IPS-18c (cell line): ENCODE measurements around the gene NUP210L.
"Not testable (repeated sequence)": the region's sequence is repeated elsewhere in the genome, so short reads cannot be mapped to it uniquely, and the experiment has no call there.

ENCODE experiments used
- H3K4me3 ChIP-seq: 2 replicates; pipeline ENCODE4 v1.7.0; 2013; ENCODE audit warnings: low read depth, mild to moderate bottlenecking, low read length, moderate library complexity; ENCODE audit not compliant: insufficient read depth
- H3K9me3 ChIP-seq: one replicate; pipeline ENCODE4 v1.6.1; 2013; ENCODE audit warnings: mild to moderate bottlenecking, low read length, moderate library complexity; ENCODE audit not compliant: control insufficient read depth, insufficient read depth

NUP210L gene

DNA sequence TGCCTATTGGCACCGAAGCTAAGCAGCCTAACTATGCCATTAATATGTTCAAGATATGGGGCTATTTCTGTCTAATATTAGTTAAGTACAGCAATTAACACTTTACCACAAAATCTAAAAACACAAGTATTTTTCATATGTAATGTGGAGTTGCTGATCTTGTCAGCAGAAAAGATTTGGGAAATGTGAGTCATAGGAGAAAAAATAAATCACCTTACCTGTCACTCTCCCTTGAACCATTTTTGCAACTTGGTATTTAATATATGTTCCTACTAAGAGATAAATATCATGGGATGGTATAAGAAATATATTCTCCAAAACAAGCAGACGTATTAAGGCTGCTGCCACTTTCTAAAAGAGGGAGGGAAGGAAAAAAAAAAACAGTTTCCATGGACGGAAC is 17.0 kb downstream of the NUP210L start:
- Histone ChIP-seq H3K9me3 (no peaks in the 10 kb centered on the region), H3K4me3 (no peak overlapping the region)

DNA sequence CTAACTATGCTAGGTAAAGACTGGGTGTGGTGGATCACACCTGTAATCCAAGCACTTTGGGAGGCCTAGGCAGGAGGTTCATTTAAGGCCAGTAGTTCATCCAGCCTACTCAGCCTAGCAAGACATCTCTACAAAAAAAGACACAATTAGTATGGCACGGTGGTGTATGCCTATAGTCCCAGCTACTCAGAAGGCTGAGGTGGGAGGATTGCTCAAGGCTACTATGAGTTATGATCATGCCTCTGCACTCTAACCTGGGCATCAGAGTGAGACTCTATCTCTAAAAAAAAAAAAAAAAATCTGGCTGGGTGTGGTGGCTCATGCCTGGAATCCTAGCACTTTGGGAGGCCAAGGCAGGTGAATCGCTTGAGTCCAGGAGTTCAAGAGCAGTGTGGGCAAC is 21.6 kb downstream of the NUP210L start:
- Histone ChIP-seq H3K9me3 (no peaks in the 10 kb centered on the region), H3K4me3 (no peak overlapping the region)

DNA sequence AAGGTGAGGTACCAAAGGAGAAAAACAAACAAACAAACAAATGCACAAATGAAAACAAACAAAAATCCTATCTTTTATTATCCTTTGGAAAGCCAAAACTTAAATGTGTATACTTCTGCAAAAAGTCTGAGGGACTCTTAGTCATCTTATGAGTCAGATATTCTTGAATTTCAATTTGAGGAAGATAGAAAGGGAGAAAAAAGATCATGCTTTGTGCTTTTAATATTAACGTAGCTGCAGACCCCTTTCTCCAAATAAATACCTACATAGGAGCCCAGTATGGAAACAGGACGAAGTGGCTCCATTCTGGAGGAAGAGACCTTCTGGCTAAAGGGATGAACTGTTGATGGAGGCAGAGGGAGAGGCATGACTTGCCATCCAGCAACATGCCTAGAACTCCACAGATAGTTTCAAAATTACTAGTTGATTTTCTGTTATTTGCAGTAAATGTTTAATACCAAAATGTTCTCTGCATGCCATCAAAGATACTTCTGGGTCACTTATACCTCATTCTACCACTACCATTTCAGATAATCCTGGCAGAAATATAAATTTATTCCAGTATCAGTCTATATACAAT is 25.4 kb downstream of the NUP210L start:
- Histone ChIP-seq H3K9me3 (no peaks in the 10 kb centered on the region), H3K4me3 (no peak overlapping the region)

DNA sequence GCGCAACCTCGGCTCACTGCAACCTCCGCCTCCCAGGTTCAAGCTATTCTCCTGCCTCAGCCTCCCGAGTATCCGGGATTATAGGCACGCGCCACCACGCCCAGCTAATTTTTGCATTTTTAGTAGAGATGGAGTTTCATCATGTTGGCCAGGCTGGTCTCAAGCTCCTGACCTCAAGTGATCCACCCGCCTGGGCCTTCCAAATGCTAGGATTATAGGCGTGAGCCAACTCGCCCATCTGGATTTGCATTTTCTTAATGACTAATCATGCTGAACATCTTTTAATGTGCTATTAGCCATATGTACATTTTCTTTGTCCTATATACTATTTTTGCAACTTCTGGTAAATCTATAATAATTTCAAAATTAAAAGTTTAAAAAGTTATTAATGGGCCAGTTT is 31.7 kb downstream of the NUP210L start:
- not testable (repeated sequence) for H3K4me3 ChIP-seq, H3K9me3 ChIP-seq

DNA sequence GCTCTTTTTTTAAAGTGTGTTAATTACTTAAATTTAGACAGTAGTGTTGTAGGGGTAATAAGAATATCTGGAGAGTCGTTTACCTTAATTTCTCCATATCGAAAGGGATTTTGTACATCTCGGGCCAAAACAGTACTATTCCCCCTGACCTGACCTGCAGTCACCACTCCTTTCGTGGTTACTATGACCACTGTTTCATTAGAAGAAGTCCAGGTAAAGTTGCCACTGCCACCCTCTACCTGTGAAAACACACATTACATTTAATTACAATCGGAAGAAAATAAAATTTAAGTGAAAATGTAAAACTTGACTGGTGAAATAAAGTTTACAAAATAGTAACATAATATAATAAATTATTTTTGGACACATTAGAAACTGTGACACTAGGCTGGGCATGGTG is 37.2 kb downstream of the NUP210L start:
- Histone ChIP-seq H3K4me3 (no peak overlapping the region), H3K9me3 (no peaks in the 10 kb centered on the region)

DNA sequence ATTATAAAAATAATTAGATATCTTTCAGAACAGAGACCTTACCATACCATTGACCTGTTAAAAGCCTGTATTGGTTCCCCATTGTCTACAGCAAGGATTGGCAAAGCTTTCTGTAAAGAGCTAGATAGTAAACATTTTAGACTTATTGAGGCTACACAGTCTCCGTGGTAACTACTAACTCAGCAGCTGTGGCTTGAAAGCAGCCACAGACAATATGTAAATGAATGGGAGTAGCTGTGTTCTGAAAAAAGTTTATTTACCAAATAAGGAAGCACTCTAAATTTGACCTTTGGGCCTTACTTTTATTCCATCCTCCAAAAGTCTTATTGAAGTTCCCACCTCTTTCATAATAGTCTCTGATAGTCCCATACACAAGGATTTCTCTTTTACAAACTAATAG is 39.7 kb downstream of the NUP210L start:
- H3K9me3 ChIP-seq: no peaks in the 10 kb centered on the region
- no peak overlapping the region for H3K4me3 ChIP-seq

DNA sequence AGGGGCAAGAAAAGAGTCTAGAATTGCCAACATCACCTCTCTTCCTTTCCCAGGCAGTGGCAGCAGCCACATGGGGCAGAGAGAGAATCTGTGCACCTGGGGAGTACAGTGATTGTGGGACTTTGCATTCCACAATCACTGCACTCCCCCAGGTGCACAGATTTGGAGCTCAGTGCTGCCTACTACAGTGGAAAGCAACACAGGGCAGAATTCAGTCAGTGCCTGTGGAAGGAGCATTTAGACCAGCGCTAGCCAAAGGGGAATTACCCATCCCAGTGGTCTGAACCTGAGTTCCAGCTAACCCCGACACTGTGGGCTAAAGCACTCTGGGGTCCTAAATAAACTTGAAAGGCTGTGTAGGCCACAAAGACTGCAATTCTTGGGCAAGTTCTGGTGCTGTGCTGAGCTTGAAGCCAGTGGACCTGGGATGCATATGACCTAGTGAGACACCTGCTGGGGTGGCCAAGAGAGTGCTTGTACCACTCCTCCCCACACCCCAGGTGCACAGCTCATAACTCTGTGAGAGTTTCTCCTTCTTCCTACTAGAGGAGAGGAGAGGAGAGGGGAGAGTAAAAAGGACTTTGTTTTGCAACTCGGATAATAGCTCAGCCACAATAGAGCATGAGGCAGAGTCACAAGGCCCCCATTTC is 50.3 kb downstream of the NUP210L start:
- Histone ChIP-seq H3K9me3 (no peaks in the 10 kb centered on the region), H3K4me3 (no peak overlapping the region)

DNA sequence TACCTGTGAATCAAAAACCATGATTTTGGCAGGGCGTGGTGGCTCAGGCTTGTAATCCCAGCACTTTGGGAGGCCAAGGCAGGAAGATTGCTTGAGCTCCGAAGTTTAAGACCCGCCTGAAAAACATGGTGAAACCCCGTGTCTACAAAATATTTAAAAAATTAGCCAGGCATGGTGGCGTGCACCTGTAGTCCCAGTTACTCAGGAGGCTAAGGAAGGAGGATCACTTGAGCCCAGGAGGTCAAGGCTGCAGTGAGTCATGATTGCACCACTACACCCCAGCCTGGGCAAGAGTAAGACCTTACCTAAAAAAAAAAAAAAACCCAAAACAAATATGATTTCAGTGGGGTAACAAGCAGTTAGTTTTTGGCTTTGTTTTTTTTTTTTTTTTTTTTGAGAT is 54.7 kb downstream of the NUP210L start:
- not testable (repeated sequence) for H3K4me3 ChIP-seq, H3K9me3 ChIP-seq

DNA sequence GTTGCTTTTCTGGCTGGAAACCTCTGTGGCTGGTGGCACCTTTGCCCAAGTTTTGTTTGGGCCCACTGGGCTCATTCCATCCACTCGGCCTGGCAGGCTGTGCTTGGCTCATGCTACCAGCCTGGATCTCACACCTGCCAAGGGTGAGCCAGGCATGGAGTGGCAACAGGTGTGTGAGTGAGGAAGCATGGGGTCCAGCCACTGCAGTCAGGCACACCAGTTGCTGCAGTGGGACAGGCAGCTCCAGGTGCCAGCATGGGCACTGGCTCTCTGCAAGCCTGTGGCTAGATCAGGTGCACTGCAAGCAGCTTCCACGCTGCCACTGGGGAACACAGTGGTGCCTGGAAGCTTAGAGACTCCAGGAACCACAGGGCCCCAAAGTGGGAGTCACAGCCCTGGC is 57.0 kb downstream of the NUP210L start:
- H3K4me3 ChIP-seq: no peak overlapping the region
- H3K9me3 ChIP-seq: no peaks in the 10 kb centered on the region

DNA sequence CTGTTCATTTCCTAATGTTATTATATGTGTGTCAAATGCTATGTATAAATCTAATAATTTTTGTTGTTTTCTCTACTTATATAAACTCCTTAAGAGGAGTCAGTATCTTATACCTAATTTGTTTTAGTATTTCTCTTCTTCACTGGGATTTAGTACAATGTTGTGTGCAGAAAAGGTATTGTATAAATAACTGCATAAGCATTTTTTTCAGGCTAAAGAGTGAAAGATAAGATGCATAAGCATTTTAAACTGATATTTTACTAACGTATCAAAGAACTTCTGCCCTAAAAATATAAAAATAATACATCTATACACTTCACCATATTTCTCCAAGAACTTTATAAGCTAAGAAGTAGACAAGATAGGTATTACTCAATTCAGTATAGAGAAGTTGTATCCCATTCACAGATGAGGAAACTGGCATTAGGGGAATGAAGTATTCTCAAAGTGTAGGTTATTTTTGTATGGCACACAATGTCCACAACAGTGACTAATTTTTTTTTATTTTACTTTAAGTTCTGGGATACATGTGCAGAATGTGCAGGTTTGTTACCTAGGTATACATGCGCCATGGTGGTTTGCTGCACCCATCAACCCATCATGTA is 59.3 kb downstream of the NUP210L start:
- Histone ChIP-seq H3K9me3 (no peaks in the 10 kb centered on the region), H3K4me3 (no peak overlapping the region)

DNA sequence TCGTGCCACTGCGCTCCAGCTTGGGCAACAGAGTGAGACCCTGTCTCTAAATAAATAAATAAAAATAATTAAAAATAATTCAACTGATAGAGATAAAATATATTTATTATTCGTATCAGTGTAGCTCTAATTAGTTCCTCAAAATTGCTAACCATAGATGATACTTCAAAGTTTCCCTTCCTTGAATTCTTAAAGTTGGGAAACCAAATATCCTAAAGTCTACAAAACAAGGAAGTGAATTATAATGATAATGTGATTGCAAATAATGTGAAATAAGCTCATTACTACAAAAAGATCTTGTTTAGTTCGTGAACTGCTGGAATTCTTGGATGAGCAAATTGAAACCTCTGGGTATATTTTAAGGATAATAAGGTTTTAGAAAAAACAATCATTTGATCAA is 60.5 kb downstream of the NUP210L start:
- Histone ChIP-seq H3K4me3 (no peak overlapping the region), H3K9me3 (no peaks in the 10 kb centered on the region)

DNA sequence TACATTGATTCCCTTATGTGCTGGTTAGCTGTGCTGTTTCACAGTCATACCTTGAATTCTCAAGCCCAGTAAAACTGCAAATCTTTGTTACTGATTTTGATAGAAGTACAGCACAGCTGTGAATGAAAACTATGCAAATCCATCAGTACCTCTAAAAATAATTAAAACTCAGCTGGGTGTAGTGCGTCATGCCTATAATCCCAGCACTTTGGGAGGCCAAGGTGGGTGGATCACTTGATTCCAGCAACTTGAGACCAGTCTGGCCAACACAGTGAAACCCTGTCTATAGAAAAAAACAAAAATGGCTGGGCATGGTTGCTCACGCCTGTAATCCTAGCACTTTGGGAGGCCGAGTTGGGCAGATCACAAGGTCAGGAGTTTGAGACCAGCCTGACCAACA is 61.2 kb downstream of the NUP210L start:
- Histone ChIP-seq H3K9me3 (peaks cover 2% of the 10 kb centered on the region), H3K4me3 (no peak overlapping the region)

DNA sequence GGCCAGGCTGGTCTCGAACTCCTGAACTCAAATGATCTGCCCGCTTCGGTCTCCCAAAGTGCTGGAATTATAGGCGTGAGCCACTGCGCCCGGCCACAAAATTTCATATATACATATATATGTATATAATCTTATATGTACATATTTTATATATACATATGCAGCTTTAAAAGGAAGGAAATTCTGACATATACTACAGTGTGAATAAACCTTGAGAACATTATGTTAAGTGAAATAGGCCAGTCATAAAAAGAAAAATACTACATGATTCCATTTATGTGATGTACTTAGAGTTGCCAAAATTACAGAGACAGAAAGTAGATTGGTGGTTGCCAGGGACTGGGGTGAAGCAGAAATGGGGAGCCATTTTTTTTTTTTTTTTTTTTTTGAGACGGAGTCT is 63.2 kb downstream of the NUP210L start:
- H3K9me3 ChIP-seq: peaks cover 4% of the 10 kb centered on the region
- H3K4me3 ChIP-seq: no peak overlapping the region

DNA sequence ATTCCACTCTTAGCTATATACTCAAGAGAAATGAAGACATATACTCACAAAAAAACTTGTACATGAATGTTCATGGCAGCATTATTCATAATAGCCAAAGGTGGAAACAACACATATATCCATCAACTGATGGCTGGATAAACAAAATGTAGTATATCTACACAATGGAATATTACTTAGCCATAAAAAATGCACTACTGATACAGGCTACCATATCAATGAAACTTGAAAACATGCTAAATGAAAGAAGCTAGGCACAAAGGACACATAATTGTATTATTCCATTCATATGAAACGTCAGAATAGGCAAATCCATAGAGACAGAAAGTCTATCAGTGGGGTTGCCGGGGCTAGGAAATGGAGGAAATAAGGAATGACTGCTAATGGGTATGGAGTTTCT is 67.3 kb downstream of the NUP210L start:
- Histone ChIP-seq H3K9me3 (peaks cover 6% of the 10 kb centered on the region), H3K4me3 (no peak overlapping the region)

DNA sequence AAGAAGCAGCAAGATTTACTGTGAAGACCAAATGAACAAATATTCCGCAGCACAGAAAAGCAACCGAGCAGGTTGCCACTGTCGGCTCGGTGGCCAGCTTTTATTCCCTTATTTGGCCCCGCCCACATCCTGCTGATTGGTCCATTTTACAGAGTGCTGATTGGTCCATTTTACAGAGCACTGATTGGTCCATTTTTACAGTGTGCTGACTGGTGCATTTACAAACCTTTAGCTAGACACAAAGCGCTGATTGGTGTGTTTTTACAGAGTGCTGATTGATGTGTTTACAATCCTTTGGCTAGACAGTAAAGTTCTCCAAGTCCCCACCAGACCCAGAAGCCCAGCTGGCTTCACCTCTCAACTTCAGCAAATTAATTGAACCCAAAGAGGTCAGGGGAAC is 71.8 kb downstream of the NUP210L start:
- H3K4me3 ChIP-seq, H3K9me3 ChIP-seq: not testable (repeated sequence)

DNA sequence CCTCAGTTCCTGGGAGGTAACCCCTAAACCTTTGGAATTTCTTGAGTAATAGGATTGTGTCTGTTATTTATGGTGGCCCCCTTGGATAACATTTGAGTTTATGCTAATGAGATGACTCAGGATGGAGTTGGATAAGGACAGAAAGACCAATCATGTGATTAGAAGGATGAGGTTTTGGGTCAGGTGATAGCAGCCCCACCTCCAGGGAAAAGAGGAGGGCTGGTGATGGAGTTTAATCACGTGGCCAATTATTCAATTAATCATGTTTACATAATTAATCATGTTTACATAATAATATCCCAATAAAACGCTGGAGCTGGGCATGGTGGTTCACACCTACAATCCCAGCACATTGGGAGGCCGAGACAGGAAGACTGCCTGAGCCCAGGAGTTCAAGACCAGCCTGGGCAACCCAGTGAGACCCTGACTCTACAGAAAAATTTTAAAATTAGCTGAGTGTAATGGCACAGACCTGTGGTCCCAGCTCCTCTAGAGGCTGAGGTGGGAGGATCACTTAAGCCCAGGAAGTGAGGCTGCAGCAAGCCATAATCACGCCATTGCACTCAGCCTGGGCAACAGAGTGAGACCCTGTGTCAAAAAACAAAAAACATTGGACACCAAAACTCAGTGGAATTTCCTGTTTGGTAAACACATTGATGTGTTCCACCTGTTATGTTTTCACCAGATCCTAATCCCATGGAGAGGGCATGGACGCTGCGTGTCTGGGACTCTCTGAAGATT is 73.3 kb downstream of the NUP210L start:
- peaks cover 2% of the 10 kb centered on the region for H3K9me3 ChIP-seq
- no peak overlapping the region for H3K4me3 ChIP-seq

DNA sequence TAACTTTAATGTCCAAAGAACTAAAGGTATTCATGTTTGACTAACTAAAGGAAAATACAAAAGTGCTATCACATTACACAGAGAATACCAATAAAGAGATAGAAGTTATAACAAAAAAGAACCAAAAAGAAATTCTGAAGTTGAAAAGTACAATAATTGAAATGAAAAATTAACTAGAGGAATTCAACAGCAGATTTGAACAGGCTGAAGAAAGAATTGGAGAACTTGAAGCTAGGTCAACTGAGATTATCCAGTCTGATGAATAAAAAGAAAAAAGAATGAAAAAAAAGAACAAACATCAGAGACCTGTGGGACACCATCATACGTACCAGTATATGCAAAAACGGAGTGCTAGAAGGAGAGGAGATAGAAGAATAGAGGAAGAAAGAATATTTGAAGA is 78.5 kb downstream of the NUP210L start:
- no peaks in the 10 kb centered on the region for H3K9me3 ChIP-seq
- H3K4me3 ChIP-seq: no peak overlapping the region

DNA sequence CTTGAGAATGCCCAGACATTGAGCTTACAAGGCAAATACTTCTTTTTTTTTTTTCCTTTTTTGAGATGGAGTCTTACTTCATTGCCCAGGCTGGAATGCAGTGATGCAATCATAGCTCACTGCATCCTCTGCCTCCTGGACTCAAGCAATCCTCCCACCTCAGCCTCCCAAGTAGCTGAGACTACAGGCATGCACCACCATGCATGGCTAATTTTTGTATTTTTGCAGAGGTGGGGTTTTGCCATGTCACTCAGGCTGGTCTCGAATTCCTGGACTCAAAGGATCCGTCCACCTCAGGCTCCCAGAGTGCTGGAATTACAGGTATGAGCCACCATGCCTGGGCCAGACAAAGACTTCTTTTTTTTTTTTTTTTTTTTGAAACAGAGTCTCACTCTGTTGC is 79.1 kb downstream of the NUP210L start:
- Histone ChIP-seq H3K9me3 (no peaks in the 10 kb centered on the region), H3K4me3 (no peak overlapping the region)
